Measurements from ENCODE around the gene NAT9.

The NAT9 gene

GRCh38 chr17:74805591-74805991 lies 29.4 kb upstream of the NAT9 start:
- DNase-seq (ENCODE audit: low read depth) = no peak

- no peak for DNase-seq (ENCODE audit: low read depth)
Observed at GRCh38 chr17:74804683-74805082, 28.5 kb upstream of the NAT9 start.

GRCh38 chr17:74803971-74804370 lies 27.8 kb upstream of the NAT9 start:
- no peak for DNase-seq (ENCODE audit: low read depth)

GRCh38 chr17:74803388-74803930 lies 27.3 kb upstream of the NAT9 start:
- DNase-seq (ENCODE audit: low read depth) = no peak

DNA sequence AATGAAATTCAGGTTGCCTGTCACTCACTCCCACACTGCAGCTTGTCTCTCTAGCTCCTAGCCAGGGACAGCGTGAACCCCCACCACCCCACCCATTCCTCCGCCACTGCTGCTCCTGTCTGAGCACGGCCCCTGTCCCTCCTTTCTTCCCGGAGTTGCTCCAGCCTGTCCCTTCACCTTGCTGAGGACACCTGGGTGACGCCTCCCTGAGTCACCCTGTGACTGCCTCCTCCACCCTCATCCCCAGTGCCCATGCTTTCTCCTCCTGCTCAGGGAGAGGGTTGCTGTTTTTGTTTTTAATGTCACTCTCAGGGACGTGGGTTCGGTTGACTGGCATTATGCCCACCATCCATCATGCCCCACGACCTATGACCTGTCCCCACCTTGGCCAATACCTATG lies 25.8 kb upstream of the NAT9 start:
- DNase-seq (ENCODE audit: low read depth) = no peak

- DNase-seq (ENCODE audit: low read depth) = no peak
Observed at GRCh38 chr17:74800531-74800930, 24.4 kb upstream of the NAT9 start.

DNA sequence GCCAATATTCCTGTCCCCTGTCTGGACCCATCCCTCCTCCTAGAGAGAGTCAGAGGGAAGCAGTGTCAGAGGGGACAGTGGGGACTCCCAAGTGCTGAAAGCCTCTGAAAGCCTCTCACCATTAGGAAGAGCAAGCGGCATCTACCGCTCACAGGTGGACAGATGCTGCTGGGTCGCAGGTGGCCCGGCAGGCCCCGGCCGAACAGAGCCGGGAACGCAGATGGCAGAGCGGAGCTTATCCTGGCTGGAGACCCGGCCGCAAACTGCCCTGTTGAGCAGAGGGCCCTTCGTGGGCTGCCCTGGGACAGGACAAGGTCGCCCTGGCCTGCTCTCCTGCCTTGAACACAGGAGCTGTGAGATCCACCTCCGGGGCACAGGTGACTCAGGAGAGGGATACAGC lies 23.0 kb upstream of the NAT9 start:
- no peak for DNase-seq (ENCODE audit: low read depth)

- DNase-seq (ENCODE audit: low read depth) = no peak
Observed at GRCh38 chr17:74798239-74798707, 22.1 kb upstream of the NAT9 start.

DNA sequence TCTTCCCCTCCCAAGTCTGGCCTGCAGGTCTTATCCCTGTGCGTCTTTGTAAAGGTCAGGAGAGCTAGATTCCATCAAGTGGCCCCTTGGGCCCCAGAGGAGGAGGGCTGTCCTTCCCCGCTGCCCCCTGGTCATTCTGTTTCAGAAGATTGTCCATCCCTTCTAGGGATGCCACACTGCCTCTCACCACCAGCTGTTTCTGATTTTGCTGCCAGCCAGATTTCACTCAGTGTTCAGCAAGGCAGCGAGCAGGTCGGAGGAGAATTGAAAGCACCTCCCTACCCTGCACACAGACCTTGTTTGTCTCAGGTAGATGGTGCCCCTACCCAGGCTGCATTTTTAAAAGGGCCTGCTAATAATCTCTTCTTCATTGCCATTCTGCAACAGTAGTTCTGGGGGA lies 21.7 kb upstream of the NAT9 start:
- no peak for DNase-seq (ENCODE audit: low read depth)

GRCh38 chr17:74796866-74797265 lies 20.7 kb upstream of the NAT9 start:
- no peak for DNase-seq (ENCODE audit: low read depth)

DNA sequence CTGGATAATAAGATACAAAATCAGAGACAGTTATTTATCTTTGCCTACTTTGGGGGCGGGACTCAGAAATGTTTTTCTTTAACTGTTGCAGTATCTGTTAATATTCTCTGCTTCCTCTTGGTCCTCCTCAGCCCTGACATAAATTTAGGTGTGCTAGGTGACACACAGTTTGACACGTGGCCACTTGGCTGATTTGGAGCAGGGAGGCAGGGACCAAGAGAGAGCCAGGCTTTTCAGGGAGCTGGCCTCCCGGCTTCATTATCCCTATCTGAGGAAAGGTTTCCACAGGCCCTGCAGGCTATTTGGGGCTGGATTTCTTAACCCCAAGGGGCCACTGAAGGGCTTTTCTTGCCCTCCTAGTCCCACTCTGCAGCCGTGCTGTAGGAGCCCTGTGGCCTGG lies 20.1 kb upstream of the NAT9 start:
- no peak for DNase-seq (ENCODE audit: low read depth)

DNA sequence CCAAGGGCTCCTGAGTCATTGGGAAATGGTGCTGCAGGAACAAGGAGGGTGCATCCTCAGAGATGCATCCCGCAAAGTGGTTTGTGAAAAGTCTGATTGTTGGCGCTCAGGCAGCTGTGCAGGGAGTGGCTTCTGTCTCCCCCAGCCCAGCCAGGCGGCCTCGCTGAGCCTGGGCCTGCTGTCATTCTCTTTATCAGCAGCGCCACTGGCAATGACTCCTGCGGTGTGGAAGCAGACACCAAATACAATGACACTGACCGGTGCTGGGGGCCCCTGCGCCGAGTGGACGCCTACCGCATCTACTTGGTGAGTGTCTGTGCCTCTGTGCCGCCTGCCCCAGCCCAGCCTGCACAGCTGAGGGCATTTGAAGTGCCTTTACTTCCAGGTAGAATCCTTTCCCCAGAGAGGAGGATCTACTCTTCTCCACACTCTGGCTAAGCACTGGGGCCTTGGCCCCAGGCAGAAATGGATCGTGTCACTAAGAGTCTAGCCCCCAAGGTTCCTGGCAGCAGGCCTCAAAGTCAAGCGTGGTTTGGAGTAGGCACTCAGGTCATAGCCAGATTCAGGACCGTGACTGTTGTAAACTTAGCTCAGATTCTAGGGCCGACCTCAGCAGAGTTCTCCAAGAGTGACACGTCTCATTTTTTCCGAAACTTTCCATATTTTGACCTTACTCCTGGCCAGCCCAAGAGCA lies 19.3 kb upstream of the NAT9 start:
- no peak for DNase-seq (ENCODE audit: low read depth)

- no peak for DNase-seq (ENCODE audit: low read depth)
Observed at GRCh38 chr17:74792586-74793105, 16.5 kb upstream of the NAT9 start.

DNA sequence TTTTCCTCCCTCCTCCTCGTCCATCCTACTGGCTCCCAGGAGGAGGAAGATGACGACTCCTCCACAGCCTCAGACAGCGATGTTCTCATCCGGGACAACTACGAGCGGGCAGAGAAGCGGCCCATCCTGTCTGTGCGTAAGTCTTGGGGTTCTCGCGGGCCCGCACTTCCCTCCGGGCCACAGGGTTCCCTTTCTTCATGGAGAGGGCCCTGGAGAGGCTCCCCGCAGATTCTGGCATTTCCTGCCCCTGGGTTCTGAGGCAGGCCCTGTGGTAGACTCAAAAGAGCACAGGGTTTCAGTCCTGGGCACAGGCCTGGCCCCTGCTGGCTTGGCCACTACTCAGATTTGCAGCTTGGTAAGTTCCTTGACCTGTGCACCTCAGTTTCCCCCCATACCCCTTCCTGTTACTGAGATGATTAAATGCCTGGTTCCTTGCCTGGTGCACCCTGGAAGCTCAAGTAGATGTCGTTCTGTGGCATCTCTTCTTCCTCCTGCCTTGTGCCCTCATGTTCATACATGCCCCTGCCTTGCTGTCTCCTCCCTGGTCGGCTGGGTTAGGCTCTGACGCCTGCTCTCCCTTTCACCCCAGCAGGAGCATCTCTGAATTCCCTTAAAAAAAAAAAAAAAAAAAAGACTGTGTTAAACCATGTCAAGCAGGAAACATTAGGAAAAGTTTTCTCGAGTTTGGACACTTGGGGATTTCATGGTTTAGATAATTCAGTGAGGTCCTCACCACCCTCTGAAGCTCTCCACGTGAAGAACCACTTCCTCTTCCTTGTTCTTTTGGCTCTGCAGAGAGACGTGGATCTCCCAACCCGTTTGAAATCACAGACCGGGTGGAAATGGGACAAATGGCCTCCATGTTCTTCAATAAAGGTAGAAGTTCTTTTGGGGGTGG lies 14.3 kb upstream of the NAT9 start:
- DNase-seq (ENCODE audit: low read depth) = no peak

DNA sequence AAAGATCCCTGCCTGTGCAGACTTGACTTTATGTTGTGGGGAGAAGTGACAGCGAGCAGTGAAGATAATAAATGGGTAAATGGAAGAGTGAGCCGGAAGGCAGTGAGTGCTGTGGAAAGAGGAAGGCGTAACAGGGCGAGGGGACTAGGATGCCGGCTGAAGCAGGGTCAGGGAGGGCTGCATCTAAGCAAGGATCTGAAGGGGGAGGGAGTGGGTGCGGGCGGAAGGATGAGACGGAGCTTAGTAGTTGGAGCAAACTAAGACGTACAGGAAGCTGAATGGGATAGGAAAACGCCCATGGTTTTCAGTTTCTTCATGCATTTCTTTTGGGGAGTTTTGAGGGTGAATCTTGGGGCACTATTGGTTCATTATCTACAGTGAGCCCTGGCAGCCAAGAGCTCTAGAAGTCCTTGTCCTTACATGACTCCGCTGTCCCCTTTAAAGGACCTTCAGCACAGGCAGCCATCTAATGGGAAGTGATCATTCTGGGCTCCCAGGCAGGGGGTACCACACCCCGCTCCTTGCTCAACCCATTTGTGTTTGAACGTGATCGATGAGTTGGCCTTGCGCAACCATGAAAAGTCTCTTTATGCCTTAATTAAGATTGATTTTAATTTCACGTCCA lies 10.4 kb upstream of the NAT9 start:
- no peak for DNase-seq (ENCODE audit: low read depth)

- no peak for DNase-seq (ENCODE audit: low read depth)
Observed at GRCh38 chr17:74785981-74786360, 9.8 kb upstream of the NAT9 start.

GRCh38 chr17:74785096-74785980 lies 9.2 kb upstream of the NAT9 start:
- no peak for DNase-seq (ENCODE audit: low read depth)

DNA sequence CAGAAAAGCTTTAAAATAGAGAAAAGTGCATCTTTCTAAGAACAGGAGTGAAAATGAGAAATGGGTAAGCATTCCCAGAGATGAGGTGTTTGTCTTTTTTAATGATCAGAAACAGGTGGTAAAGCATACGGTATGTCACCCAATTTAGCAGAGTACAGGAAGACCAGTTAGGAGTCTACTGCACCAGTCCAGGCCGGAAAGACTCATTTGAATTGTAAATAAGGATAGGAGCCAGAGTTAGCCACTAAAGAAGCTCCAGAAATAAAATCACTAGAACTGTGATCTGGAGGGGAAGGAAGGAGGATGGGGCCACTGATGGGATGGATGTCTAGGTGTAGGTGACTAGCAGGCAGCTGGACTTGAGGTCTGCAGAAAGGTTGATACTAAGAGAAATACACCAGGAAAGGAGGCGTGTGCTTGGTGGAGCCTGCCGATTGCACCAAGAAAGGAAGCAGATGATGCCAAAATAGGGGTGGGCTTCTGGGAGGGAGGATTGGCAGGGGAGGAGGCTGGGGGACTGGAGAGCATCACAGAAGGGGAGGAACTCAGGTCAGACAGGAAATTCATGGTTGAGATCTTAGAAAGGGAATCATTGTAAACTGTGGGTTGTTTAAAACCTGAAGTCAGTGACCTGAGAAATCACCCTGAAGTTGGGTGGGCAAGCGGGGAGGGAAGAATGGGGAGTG lies 8.1 kb upstream of the NAT9 start:
- no peak for DNase-seq (ENCODE audit: low read depth)

DNA sequence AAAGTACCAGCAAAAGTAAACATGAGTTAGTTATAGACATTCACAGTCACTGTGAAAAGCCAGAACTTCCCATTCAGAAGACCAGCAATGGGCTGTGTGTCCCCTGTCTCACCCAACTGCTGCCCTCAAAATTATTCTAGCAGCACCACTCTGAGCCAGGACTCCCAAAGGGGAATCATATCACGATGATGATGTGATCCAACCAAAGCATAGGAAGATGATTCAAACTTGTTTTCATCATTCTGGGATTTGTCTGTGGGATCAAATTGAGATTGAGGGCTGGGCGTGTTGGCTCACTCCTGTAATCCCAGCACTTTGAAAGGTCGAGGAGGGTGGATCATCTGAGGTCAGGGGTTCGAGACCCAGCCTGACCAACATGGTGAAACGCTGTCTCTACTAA lies 6.4 kb upstream of the NAT9 start:
- DNase-seq (ENCODE audit: low read depth) = no peak

GRCh38 chr17:74780443-74781238 lies 4.5 kb upstream of the NAT9 start:
- no peak for DNase-seq (ENCODE audit: low read depth)

Measured in stimulated activated CD8-positive, alpha-beta memory T cell treated with anti-CD3 and anti-CD28 coated beads, Interleukin-4, amount 100 ng/mL, for 24 hours (primary cell).